Left renal pelvis (tissue), 4 donors: Measurements from ENCODE around the gene CHN2. TPM values are rescaled to one million over a fixed set of nuclear protein-coding genes. Genes with fewer than 3 reads are reported as not detected.
"Not testable (repeated sequence)": the region's sequence is repeated elsewhere in the genome, so short reads cannot be mapped to it uniquely, and the experiment has no call there.

ENCODE experiments used
- DNase-seq, 4 donors: peaks; one replicate each; pipeline ENCODE4 v3.0.0-alpha.2; 2013; ENCODE audit warnings: low read depth in 4 of 4, low spot score in 3 of 4
- polyA plus RNA-seq, 4 donors: library from polyadenylated mRNA; unstranded; fragments of 120-200 nt; gene quantifications; one replicate each; pipeline ENCODE4 v1.2.1, GENCODE V29; 2013; ENCODE audit not compliant: insufficient read length in 4 of 4

CHN2 gene
- polyA plus RNA-seq, 4 donors = 11.3 to 21.8 (median 18.7) TPM

DNA sequence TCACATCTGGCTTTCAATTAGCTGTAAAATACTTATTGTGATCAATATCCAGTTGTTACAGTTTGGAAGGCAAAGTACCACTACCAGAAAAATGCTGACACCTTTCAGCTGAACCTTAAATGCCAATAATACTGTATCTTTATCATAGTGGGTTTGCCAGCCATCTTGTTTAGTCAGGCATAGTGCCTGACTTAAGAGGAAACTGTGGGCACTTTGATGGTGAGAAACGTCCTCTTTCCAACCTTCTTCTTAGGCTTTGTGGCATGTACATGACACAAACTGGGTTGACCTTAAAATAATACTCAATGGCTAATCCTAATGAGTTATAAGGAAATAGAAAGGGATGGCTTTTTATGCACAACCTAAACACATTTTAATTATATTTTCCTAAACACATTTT lies 316.8 kb downstream of the CHN2 start:
- no peak for DNase-seq

DNA sequence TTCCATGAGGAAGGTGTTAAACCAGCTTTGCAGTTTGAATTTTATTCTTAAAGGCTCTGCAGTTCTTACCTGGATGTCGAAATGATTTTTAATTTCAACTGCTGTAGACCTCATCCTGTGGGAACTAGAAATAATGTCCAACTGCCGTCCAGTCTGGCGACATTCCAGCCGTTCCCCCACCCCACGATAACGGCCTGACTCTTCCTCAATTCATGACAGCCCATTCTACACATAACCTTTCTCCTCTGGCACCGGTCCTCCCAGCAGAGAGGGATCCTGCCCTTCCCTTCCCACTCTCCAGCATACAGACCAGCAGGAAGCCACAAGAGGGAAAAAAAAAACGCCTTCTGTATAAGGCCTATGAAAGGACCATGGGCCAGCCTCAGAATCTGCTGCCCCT lies 317.3 kb downstream of the CHN2 start:
- no peak for DNase-seq

DNA sequence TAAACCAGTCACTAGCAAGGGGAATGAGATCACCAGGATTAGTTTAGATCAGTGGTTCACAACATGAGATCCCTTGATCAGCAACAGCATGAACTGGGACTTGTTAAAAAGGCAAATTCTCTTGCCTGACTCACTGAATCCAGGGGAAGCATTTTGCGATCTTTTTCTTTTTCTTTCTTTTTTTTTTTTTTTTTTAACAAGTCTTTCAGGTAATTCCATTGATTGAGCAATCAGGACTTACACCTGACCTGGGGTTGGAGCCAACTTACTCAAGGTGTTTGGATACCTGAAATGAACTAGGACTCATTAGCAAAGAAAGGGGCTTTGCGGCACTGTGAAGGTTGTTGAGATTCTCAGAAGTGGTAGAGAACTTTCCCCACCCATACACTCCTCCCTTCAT lies 321.9 kb downstream of the CHN2 start:
- DNase-seq = no peak

DNA sequence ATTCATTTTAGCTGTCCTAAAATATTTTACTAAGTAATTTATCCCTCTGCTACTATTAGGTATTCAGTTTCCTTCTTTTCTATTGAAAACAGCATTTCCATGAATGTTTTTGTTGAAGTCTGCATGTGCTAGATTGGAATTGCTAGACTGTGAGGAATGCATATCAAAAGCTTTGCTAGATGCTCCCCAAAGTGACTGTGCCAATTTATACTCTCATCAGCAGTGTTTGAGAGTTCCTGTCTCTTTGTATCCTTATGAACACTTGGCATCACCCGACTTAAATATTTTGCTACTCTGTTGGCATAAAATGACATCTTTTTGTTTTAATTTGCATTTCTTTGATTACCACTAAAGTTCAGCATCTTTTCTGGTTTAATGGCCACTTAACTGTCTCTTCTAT lies 324.0 kb downstream of the CHN2 start:
- no peak for DNase-seq

DNA sequence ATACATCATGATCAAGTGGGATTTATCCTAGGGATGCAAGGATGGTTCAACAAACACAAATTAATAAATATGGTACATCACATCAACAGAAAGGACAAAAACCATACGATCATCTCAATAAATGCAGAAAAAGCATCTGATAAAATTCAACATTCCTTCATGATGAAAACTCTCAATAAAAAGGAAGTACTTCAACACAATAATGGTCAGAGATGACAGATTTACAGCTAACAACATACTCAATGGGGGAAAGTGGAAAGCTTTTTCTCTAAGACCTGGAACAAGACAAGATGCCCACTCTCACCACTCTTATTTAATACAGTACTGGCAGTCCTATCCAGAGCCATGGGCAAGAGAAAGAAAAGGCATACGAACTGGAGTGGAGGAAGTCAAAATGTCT lies 329.2 kb downstream of the CHN2 start:
- no peak for DNase-seq

DNA sequence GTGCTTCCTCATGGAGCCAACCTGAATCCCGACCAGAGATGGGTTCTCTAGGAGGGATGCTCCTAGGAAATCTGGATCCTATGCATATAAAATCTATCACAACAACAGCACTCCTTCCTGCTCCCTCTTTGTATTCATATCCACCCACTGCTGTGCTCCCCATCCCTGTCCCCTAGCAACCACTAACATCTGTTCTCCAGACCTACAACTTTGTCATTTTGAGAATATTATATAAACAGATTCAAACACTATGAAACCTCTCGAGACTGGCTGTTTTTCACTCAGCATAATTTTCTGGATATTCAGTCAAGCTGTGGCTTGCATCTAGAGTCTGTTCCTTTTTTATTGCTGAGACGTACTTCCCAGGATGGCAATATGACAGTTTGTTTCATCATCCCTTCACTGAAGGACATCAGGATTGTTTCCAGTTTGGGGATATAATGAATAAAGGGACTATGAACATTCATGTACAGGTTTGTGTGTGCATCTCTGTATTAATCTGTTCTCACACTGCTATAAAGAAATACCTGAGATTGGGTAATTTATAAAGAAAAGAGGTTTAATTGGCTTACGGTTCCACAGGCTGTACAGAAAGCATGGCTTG lies 333.0 kb downstream of the CHN2 start:
- DNase-seq = no peak

DNA sequence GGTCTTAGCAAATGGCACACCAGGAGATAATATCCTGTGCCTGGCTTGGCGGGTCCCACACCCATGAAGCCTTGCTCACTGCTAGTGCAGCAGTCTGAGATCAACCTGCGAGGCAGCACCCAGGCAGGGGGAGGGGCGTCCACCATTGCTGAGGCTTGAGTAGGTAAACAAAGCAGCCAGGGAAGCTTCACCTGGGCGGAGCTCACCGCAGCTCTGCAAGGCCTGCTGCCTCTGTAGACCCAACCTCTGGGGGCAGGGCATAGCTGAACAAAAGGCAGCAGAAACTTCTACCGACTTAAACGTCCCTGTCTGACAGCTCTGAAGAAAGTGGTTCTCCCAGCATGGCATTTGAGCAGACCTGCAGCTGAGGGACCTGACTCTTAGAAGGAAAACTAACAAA lies 334.0 kb downstream of the CHN2 start:
- DNase-seq = not testable (repeated sequence)

Other genes with a start within 250 kb of the CHN2 start
- 100 to 1,000 TPM in 1 of 4 donors, 10 to 100 TPM in 3; 53.3 to 155 (median 64.3) TPM for gene TRIL, start 236.4 kb upstream of the CHN2 start, polyA plus RNA-seq
- gene CPVL, start 48.2 kb upstream of the CHN2 start, polyA plus RNA-seq = 10 to 100 TPM; 23.2 to 68.6 (median 58.3) TPM